HEK293 (cell line): ENCODE measurements around the gene UCP2.

Experiments used
- CTCF ChIA-PET: fragments of 350-600 bp; formaldehyde crosslinking; extraction: SDS; loops from one replicate; lab custom pipeline; 2021; ENCODE audit warnings: antibody characterized with exemption; lab: Yijun Ruan, JAX
- POLR2A ChIA-PET: fragments of 300-600 bp; formaldehyde crosslinking; extraction: SDS; loops from one replicate; lab custom pipeline; 2020; ENCODE audit warnings: antibody characterized with exemption, inconsistent platforms; lab: Yijun Ruan, JAX
- H3K27ac ChIP-seq: fragments of 200-500 bp; sonication (Bioruptor generic); 2 replicates; pipeline ENCODE4 v1.5.1; 2014; ENCODE audit warnings: low read depth, low read length, control low read depth, inconsistent platforms; ENCODE audit errors: extremely low read depth
- H3K36me3 ChIP-seq, 2 experiments: fragments of 200-500 bp in 1 of 2; sonication (Bioruptor generic) in 1 of 2; 1 replicate in 1 of 2; 2 replicates in 1 of 2; pipeline ENCODE4 v1.5.1; 2014 to 2017; ENCODE audit warnings: inconsistent platforms in 2 of 2, low read length in 2 of 2; ENCODE audit not compliant: control insufficient read depth in 2 of 2, insufficient read depth in 1 of 2
- H3K4me1 ChIP-seq: fragments of 200-500 bp; sonication (Bioruptor generic); 2 replicates; pipeline ENCODE4 v1.5.1; 2014; ENCODE audit warnings: mild to moderate bottlenecking, low read length, inconsistent platforms; ENCODE audit not compliant: control insufficient read depth, insufficient read depth
- H3K4me3 ChIP-seq: 2 replicates; pipeline ENCODE4 v1.5.1; 2011; ENCODE audit warnings: low read depth, mild to moderate bottlenecking, control low read depth, low read length, moderate library complexity
- H3K9me3 ChIP-seq: fragments of 200-500 bp; sonication (Bioruptor generic); 2 replicates; pipeline ENCODE4 v1.5.1; 2014; ENCODE audit warnings: low read depth, low read length, inconsistent platforms; ENCODE audit not compliant: control insufficient read depth, insufficient read depth
- GLI4 ChIP-seq: fragments of 450-650 bp; formaldehyde crosslinking; IDR thresholded peaks from 2 replicates; pipeline ENCODE4 v1.5.1; 2016; ENCODE audit warnings: missing biosample characterization, missing genetic modification characterization
- HOXD13 ChIP-seq: sonication (generic); formaldehyde crosslinking; IDR thresholded peaks from 2 replicates; pipeline ENCODE4 v1.8.0; 2022; ENCODE audit warnings: missing genetic modification reagents, borderline replicate concordance
- SP7 ChIP-seq: fragments of 450-650 bp; formaldehyde crosslinking; IDR thresholded peaks from 2 replicates; pipeline ENCODE4 v1.5.1; 2016; ENCODE audit warnings: missing biosample characterization, missing genetic modification characterization
- ZBTB17 ChIP-seq: fragments of 450-650 bp; formaldehyde crosslinking; IDR thresholded peaks from 2 replicates; pipeline ENCODE4 v1.5.1; 2016; ENCODE audit warnings: missing biosample characterization, missing genetic modification characterization
- ZFP41 ChIP-seq: fragments of 450-650 bp; formaldehyde crosslinking; IDR thresholded peaks from 2 replicates; pipeline ENCODE4 v1.5.1; 2016; ENCODE audit warnings: missing biosample characterization, missing genetic modification characterization, borderline replicate concordance
- ZNF214 ChIP-seq: fragments of 450-650 bp; formaldehyde crosslinking; IDR thresholded peaks from 2 replicates; pipeline ENCODE4 v1.5.1; 2017; ENCODE audit warnings: missing biosample characterization, mild to moderate bottlenecking, missing genetic modification characterization, borderline replicate concordance
- ZNF548 ChIP-seq: fragments of 450-650 bp; formaldehyde crosslinking; IDR thresholded peaks from 2 replicates; pipeline ENCODE4 v1.5.1; 2016; ENCODE audit warnings: missing biosample characterization, missing genetic modification characterization
- ZNF555 ChIP-seq: fragments of 450-650 bp; formaldehyde crosslinking; conservative IDR thresholded peaks from 2 replicates; pipeline ENCODE4 v1.5.1; 2017; ENCODE audit warnings: missing biosample characterization, mild to moderate bottlenecking, missing genetic modification characterization, inconsistent platforms
- TF ChIP-seq, protein P1 (sequence below): fragments of 450-650 bp; formaldehyde crosslinking; IDR thresholded peaks from 2 replicates; pipeline ENCODE4 v1.5.1; 2016; ENCODE audit warnings: missing biosample characterization, missing genetic modification characterization
- TF ChIP-seq, protein P2 (sequence below): fragments of 450-650 bp; formaldehyde crosslinking; IDR thresholded peaks from 2 replicates; pipeline ENCODE4 v1.5.1; 2016; ENCODE audit warnings: missing biosample characterization, missing genetic modification characterization, borderline replicate concordance
- TF ChIP-seq, protein P3 (sequence below): fragments of 450-650 bp; formaldehyde crosslinking; IDR thresholded peaks from 2 replicates; pipeline ENCODE4 v1.5.1; 2017; ENCODE audit warnings: missing biosample characterization, missing genetic modification characterization
- TF ChIP-seq, protein P4 (sequence below): fragments of 450-650 bp; formaldehyde crosslinking; IDR thresholded peaks from 2 replicates; pipeline ENCODE4 v1.5.1; 2016; ENCODE audit warnings: missing biosample characterization, missing genetic modification characterization

Gene UCP2

DNA sequence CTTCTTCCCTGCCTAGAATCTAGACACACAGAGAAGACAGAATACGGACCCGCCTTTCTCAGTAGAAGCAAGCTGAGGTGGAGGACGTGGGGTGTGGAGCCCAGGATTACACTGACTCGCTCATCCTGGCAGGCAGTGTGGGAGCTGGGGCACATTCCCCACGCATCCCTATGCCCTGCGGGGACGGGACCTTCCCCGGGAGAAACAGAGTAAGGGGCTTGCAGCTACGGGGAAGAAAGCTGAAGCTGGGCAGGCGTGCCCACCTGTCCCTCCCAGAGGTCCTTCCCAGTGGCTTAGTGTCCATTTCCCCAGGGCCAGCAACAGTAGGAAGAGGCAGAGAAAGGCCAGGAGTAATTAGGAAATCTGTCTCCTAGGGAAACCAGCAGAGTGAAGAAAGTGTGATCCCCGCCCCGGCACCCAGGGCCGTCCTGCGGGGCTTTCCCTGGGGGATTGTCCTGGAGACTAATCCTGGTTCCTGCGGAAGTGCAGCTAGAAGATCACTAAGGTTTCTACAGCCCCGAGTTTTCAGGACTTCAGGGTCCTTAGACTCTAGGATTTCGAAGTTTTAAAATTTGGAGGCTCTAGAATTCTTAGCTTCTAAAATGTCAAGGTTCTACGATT, 24.0 kb downstream of the UCP2 start:
- POLR2A ChIA-PET = interaction anchor here (0.6 kb wide), 1 partner anchor 293 kb away, joined by 5 read pairs; no protein-coding TSS in a partner anchor
- Histone ChIP-seq H3K9me3 (no peaks in the 10 kb centered on the region), H3K36me3 (no peaks in the 10 kb centered on the region), H3K4me1 (no peaks in the 10 kb centered on the region), H3K27ac (no peak overlapping the region), H3K4me3 (no peak overlapping the region)
- CTCF ChIA-PET = interaction anchor here (0.6 kb wide), 2 partner anchors 133 to 249 kb away, joined by 3 to 4 read pairs; no protein-coding TSS in a partner anchor
- 0 out of 2 replicates have a peak, but pooled peaks have one; percentile 16 for TF ChIP-seq ZBTB17 (tag by site-specific recombination)
- TF ChIP-seq, protein P1, sequence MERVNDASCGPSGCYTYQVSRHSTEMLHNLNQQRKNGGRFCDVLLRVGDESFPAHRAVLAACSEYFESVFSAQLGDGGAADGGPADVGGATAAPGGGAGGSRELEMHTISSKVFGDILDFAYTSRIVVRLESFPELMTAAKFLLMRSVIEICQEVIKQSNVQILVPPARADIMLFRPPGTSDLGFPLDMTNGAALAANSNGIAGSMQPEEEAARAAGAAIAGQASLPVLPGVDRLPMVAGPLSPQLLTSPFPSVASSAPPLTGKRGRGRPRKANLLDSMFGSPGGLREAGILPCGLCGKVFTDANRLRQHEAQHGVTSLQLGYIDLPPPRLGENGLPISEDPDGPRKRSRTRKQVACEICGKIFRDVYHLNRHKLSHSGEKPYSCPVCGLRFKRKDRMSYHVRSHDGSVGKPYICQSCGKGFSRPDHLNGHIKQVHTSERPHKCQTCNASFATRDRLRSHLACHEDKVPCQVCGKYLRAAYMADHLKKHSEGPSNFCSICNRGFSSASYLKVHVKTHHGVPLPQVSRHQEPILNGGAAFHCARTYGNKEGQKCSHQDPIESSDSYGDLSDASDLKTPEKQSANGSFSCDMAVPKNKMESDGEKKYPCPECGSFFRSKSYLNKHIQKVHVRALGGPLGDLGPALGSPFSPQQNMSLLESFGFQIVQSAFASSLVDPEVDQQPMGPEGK = no peak
- TF ChIP-seq, protein P2, sequence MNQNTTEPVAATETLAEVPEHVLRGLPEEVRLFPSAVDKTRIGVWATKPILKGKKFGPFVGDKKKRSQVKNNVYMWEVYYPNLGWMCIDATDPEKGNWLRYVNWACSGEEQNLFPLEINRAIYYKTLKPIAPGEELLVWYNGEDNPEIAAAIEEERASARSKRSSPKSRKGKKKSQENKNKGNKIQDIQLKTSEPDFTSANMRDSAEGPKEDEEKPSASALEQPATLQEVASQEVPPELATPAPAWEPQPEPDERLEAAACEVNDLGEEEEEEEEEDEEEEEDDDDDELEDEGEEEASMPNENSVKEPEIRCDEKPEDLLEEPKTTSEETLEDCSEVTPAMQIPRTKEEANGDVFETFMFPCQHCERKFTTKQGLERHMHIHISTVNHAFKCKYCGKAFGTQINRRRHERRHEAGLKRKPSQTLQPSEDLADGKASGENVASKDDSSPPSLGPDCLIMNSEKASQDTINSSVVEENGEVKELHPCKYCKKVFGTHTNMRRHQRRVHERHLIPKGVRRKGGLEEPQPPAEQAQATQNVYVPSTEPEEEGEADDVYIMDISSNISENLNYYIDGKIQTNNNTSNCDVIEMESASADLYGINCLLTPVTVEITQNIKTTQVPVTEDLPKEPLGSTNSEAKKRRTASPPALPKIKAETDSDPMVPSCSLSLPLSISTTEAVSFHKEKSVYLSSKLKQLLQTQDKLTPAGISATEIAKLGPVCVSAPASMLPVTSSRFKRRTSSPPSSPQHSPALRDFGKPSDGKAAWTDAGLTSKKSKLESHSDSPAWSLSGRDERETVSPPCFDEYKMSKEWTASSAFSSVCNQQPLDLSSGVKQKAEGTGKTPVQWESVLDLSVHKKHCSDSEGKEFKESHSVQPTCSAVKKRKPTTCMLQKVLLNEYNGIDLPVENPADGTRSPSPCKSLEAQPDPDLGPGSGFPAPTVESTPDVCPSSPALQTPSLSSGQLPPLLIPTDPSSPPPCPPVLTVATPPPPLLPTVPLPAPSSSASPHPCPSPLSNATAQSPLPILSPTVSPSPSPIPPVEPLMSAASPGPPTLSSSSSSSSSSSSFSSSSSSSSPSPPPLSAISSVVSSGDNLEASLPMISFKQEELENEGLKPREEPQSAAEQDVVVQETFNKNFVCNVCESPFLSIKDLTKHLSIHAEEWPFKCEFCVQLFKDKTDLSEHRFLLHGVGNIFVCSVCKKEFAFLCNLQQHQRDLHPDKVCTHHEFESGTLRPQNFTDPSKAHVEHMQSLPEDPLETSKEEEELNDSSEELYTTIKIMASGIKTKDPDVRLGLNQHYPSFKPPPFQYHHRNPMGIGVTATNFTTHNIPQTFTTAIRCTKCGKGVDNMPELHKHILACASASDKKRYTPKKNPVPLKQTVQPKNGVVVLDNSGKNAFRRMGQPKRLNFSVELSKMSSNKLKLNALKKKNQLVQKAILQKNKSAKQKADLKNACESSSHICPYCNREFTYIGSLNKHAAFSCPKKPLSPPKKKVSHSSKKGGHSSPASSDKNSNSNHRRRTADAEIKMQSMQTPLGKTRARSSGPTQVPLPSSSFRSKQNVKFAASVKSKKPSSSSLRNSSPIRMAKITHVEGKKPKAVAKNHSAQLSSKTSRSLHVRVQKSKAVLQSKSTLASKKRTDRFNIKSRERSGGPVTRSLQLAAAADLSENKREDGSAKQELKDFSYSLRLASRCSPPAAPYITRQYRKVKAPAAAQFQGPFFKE = no peak

DNA sequence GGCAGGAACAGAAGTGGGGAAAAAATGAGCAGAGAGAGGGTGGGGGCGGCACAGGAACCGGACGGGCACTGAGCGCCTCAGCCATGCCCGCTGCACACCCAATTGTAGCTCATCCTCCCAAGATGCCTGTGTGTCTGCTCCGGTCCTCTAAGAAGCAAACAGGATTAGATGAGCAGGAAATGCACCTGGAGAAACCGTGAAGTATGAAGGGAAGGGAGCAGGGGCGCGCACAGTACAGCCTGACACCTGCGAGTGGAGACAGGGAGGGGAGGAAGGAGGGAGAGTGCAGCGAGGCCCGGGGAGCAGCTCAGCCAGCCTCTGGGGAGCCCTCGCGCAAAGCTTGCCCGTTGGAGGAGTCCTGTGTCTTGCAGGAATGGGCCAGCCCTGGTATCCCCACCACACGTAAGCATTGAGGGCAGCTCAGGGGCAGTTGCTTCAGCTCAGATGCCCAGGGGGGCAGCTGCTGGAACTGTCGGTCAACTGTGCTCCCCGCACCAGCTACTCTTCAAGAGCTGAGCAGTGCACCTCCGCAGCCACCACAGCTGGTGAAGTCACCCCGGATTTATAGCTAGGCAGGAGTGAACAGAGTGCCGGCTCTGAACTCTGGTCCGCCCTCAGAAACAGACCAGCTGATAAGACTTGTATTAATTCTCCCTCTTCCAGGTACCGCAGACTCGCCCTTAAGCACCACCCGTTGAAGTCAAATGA, 24.8 kb downstream of the UCP2 start:
- no peaks in the 10 kb centered on the region for H3K9me3 ChIP-seq
- ChIA-PET CTCF (interaction anchor here (0.6 kb wide), 1 partner anchor 52 kb away, joined by 3 read pairs; no protein-coding TSS in a partner anchor), POLR2A (no interaction called here)
- H3K27ac ChIP-seq = no peak overlapping the region
- no peak overlapping the region for H3K4me3 ChIP-seq
- no peak for TF ChIP-seq HOXD13 (CRISPR knock-in tag)
- no peak for TF ChIP-seq ZNF214 (tag by site-specific recombination)
- TF ChIP-seq ZNF555 (tag by site-specific recombination) = no peak
- TF ChIP-seq, protein P3, sequence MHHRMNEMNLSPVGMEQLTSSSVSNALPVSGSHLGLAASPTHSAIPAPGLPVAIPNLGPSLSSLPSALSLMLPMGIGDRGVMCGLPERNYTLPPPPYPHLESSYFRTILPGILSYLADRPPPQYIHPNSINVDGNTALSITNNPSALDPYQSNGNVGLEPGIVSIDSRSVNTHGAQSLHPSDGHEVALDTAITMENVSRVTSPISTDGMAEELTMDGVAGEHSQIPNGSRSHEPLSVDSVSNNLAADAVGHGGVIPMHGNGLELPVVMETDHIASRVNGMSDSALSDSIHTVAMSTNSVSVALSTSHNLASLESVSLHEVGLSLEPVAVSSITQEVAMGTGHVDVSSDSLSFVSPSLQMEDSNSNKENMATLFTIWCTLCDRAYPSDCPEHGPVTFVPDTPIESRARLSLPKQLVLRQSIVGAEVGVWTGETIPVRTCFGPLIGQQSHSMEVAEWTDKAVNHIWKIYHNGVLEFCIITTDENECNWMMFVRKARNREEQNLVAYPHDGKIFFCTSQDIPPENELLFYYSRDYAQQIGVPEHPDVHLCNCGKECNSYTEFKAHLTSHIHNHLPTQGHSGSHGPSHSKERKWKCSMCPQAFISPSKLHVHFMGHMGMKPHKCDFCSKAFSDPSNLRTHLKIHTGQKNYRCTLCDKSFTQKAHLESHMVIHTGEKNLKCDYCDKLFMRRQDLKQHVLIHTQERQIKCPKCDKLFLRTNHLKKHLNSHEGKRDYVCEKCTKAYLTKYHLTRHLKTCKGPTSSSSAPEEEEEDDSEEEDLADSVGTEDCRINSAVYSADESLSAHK (tag by site-specific recombination) = no peak
- TF ChIP-seq, protein P4, sequence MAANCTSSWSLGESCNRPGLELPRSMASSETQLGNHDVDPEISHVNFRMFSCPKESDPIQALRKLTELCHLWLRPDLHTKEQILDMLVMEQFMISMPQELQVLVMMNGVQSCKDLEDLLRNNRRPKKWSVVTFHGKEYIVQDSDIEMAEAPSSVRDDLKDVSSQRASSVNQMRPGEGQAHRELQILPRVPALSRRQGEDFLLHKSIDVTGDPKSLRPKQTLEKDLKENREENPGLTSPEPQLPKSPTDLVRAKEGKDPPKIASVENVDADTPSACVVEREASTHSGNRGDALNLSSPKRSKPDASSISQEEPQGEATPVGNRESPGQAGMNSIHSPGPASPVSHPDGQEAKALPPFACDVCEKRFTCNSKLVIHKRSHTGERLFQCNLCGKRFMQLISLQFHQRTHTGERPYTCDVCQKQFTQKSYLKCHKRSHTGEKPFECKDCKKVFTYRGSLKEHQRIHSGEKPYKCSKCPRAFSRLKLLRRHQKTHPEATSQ (tag by site-specific recombination) = no peak
- no peak for TF ChIP-seq SP7 (tag by site-specific recombination)
- no peak for TF ChIP-seq GLI4 (tag by site-specific recombination)
- TF ChIP-seq ZNF548 (tag by site-specific recombination) = no peak
- TF ChIP-seq ZFP41 (tag by site-specific recombination) = no peak
- H3K4me1 ChIP-seq = no peaks in the 10 kb centered on the region
- H3K36me3 ChIP-seq = no peaks in the 10 kb centered on the region
